Panc1 (cell line): ENCODE measurements around the gene PPA1.

ENCODE experiments used
- CTCF ChIP-seq: fragments of 450-650 bp; IDR thresholded peaks from 2 replicates; pipeline ENCODE4 v1.5.1; 2017; ENCODE audit warnings: mild to moderate bottlenecking
- SIN3A ChIP-seq: IDR thresholded peaks from 2 replicates; pipeline ENCODE4 v1.6.1; 2012; ENCODE audit warnings: low read depth, mild to moderate bottlenecking, low read length, moderate library complexity, borderline replicate concordance; ENCODE audit not compliant: insufficient read depth

- TF ChIP-seq CTCF (no peak), SIN3A (no peak)
Measured at GRCh38 chr10:70241081-70241480, 7.9 kb upstream of the PPA1 start.
